IMR-90 (cell line): ENCODE measurements around the gene EIF5A. TPM values are rescaled to one million over a fixed set of nuclear protein-coding genes. Genes with fewer than 3 reads are reported as not detected.

ENCODE experiments used
- ATAC-seq: fragments of 200-7000 bp; cut with Tn5 transposase; 2 replicates; pipeline ENCODE4 v1.9.1; 2020; ENCODE audit warnings: low read depth, mild to moderate bottlenecking, moderate library complexity
- BruUV-seq: library from RNA; stranded (reverse); fragments of 400-500 nt; replicated peaks from 2 replicates; lab custom pipeline; 2021; lab: Mats Ljungman, UMichigan
- CTCF ChIA-PET: fragments of 300-600 bp; formaldehyde crosslinking; extraction: SDS; loops from one replicate; lab custom pipeline; 2021; ENCODE audit warnings: antibody characterized with exemption; lab: Yijun Ruan, JAX
- POLR2A ChIA-PET: fragments of 300-600 bp; sonication (Branson Sonifier 250); formaldehyde crosslinking; loops from one replicate; lab custom pipeline; 2022; ENCODE audit warnings: antibody characterized with exemption; ENCODE audit not compliant: unreplicated experiment; lab: Charles Lee
- DNase-seq: peaks from one replicate; pipeline ENCODE4 v3.0.0; 2013
- H2AFZ ChIP-seq: replicated peaks from 2 replicates; pipeline ENCODE3; 2013; ENCODE audit warnings: low read length, mild to moderate bottlenecking; ENCODE audit not compliant: poor library complexity
- H2AK5ac ChIP-seq: 2 replicates; pipeline ENCODE4 v1.6.1; 2013; ENCODE audit warnings: low read depth, low read length, inconsistent platforms
- H2AK9ac ChIP-seq: replicated peaks from 2 replicates; pipeline ENCODE3; 2013; ENCODE audit warnings: mild to moderate bottlenecking, low read depth, low read length, moderate library complexity; ENCODE audit not compliant: poor library complexity
- H2BK120ac ChIP-seq: 2 replicates; pipeline ENCODE4 v1.6.1; 2013; ENCODE audit warnings: low read depth, low read length, inconsistent platforms
- H2BK15ac ChIP-seq: 3 replicates; pipeline ENCODE4 v1.6.1; 2013; ENCODE audit warnings: low read depth, low read length, inconsistent platforms
- H2BK20ac ChIP-seq: 2 replicates; pipeline ENCODE4 v1.6.1; 2013; ENCODE audit warnings: low read depth, mild to moderate bottlenecking, inconsistent platforms, low read length, moderate library complexity
- H2BK5ac ChIP-seq: 2 replicates; pipeline ENCODE4 v1.6.1; 2013; ENCODE audit warnings: mild to moderate bottlenecking, low read depth, low read length, inconsistent platforms; ENCODE audit not compliant: poor library complexity, severe bottlenecking
- H3K14ac ChIP-seq: replicated peaks from 2 replicates; pipeline ENCODE4 v1.6.1; 2013; ENCODE audit warnings: low read depth, low read length, inconsistent platforms
- H3K18ac ChIP-seq: 2 replicates; pipeline ENCODE4 v1.6.1; 2013; ENCODE audit warnings: low read depth, low read length, control low read depth
- H3K23ac ChIP-seq: 2 replicates; pipeline ENCODE4 v1.6.1; 2013; ENCODE audit warnings: low read depth, low read length, inconsistent platforms
- H3K27ac ChIP-seq: 2 replicates; pipeline ENCODE4 v1.5.1; 2013; ENCODE audit warnings: mild to moderate bottlenecking, control low read depth, low read length; ENCODE audit not compliant: insufficient read depth
- H3K27me3 ChIP-seq: 2 replicates; pipeline ENCODE4 v1.6.1; 2013; ENCODE audit warnings: low read length; ENCODE audit not compliant: control insufficient read depth, insufficient read depth
- H3K36me3 ChIP-seq: 2 replicates; pipeline ENCODE4 v1.6.1; 2013; ENCODE audit warnings: low read length, mixed read lengths; ENCODE audit not compliant: control insufficient read depth, insufficient read depth
- H3K4ac ChIP-seq: 2 replicates; pipeline ENCODE4 v1.6.1; 2013; ENCODE audit warnings: low read depth, low read length, inconsistent platforms
- H3K4me1 ChIP-seq: 2 replicates; pipeline ENCODE4 v1.6.1; 2013; ENCODE audit warnings: low read length, mixed read lengths; ENCODE audit not compliant: control insufficient read depth, insufficient read depth
- H3K4me2 ChIP-seq: 2 replicates; pipeline ENCODE4 v1.6.1; 2013; ENCODE audit warnings: low read depth, mild to moderate bottlenecking, control low read depth, low read length, moderate library complexity
- H3K4me3 ChIP-seq: 2 replicates; pipeline ENCODE4 v1.5.1; 2013; ENCODE audit warnings: low read depth, mild to moderate bottlenecking, control low read depth, low read length, moderate library complexity; ENCODE audit not compliant: insufficient read depth
- H3K56ac ChIP-seq: 2 replicates; pipeline ENCODE4 v1.6.1; 2013; ENCODE audit warnings: low read length, inconsistent platforms; ENCODE audit not compliant: insufficient read depth; ENCODE audit errors: extremely low read depth
- H3K79me1 ChIP-seq, 2 experiments: 2 replicates each; pipeline ENCODE4 v1.6.1; 2013; ENCODE audit warnings: low read length in 2 of 2, inconsistent platforms in 1 of 2, low read depth in 1 of 2
- H3K9ac ChIP-seq: 2 replicates; pipeline ENCODE4 v1.6.1; 2013; ENCODE audit warnings: low read depth, low read length, control low read depth
- H3K9me1 ChIP-seq: 2 replicates; pipeline ENCODE4 v1.6.1; 2013; ENCODE audit warnings: low read length, inconsistent platforms; ENCODE audit not compliant: insufficient read depth
- H3K9me3 ChIP-seq: 2 replicates; pipeline ENCODE4 v1.6.1; 2013; ENCODE audit warnings: low read length; ENCODE audit not compliant: control insufficient read depth, insufficient read depth
- H4K20me1 ChIP-seq: 2 replicates; pipeline ENCODE4 v1.6.1; 2013; ENCODE audit warnings: low read length, inconsistent platforms; ENCODE audit not compliant: insufficient read depth
- H4K5ac ChIP-seq: 2 replicates; pipeline ENCODE4 v1.6.1; 2013; ENCODE audit warnings: mild to moderate bottlenecking, low read depth, low read length, control low read depth
- H4K8ac ChIP-seq, 2 experiments: 2 replicates each; pipeline ENCODE4 v1.6.1; 2013; ENCODE audit warnings: low read depth in 2 of 2, low read length in 2 of 2, control low read depth in 1 of 2, inconsistent platforms in 1 of 2
- H4K91ac ChIP-seq: 2 replicates; pipeline ENCODE4 v1.6.1; 2013; ENCODE audit warnings: low read depth, low read length, inconsistent platforms; ENCODE audit not compliant: insufficient read depth
- BHLHE40 ChIP-seq: fragments of 150-350 bp; IDR thresholded peaks from 2 replicates; pipeline ENCODE4 v1.6.1; 2016; ENCODE audit warnings: mild to moderate bottlenecking, low read depth, low read length
- CEBPB ChIP-seq: IDR thresholded peaks from 2 replicates; pipeline ENCODE4 v1.6.1; 2012; ENCODE audit warnings: low read depth, low read length, improper control_type of control experiment
- CHD1 ChIP-seq: IDR thresholded peaks from 2 replicates; pipeline ENCODE4 v1.6.1; 2012; ENCODE audit warnings: low read depth, low read length, improper control_type of control experiment
- ELK1 ChIP-seq: fragments of 150-350 bp; IDR thresholded peaks from 2 replicates; pipeline ENCODE4 v1.6.1; 2016; ENCODE audit warnings: low read depth, mild to moderate bottlenecking, low read length, moderate library complexity, borderline replicate concordance
- FOS ChIP-seq: fragments of 150-350 bp; IDR thresholded peaks from 2 replicates; pipeline ENCODE4 v1.6.1; 2016; ENCODE audit warnings: low read depth, low read length
- MAFK ChIP-seq: IDR thresholded peaks from 2 replicates; pipeline ENCODE4 v1.6.1; 2012; ENCODE audit warnings: low read depth, low read length, improper control_type of control experiment
- MAZ ChIP-seq: IDR thresholded peaks from 2 replicates; pipeline ENCODE4 v1.6.1; 2012; ENCODE audit warnings: low read depth, mild to moderate bottlenecking, low read length, improper control_type of control experiment, moderate library complexity, borderline replicate concordance
- NFE2L2 ChIP-seq: fragments of 150-350 bp; IDR thresholded peaks from 2 replicates; pipeline ENCODE4 v1.6.1; 2016; ENCODE audit warnings: low read depth, mild to moderate bottlenecking, low read length
- POLR2A ChIP-seq: IDR thresholded peaks from 2 replicates; pipeline ENCODE4 v1.6.1; 2012; ENCODE audit warnings: mild to moderate bottlenecking, low read depth, low read length
- RAD21 ChIP-seq: IDR thresholded peaks from 2 replicates; pipeline ENCODE4 v1.6.1; 2012; ENCODE audit warnings: low read length, improper control_type of control experiment
- RCOR1 ChIP-seq: IDR thresholded peaks from 2 replicates; pipeline ENCODE4 v1.6.1; 2012; ENCODE audit warnings: mild to moderate bottlenecking, low read length, improper control_type of control experiment; ENCODE audit not compliant: insufficient replicate concordance
- RFX5 ChIP-seq: IDR thresholded peaks from 2 replicates; pipeline ENCODE4 v1.8.0; 2012; ENCODE audit warnings: low read depth, mild to moderate bottlenecking, low read length, moderate library complexity
- SMC3 ChIP-seq: fragments of 150-350 bp; IDR thresholded peaks from 2 replicates; pipeline ENCODE4 v1.6.1; 2016; ENCODE audit warnings: low read depth, mild to moderate bottlenecking, antibody characterized with exemption, low read length, moderate library complexity
- WGBS, 2 experiments: methylation state at CpG; one replicate each; pipeline versions ENCODE4 v1.1.5 to v1.1.7; 2013; ENCODE audit warnings: missing lambda C conversion rate in 2 of 2; ENCODE audit not compliant: insufficient read length in 1 of 2; ENCODE audit errors: extremely low coverage in 2 of 2; 5-methylcytosine and 5-hydroxymethylcytosine counted together
- dilution Hi-C: fragments of 300-500 bp; cut with HindIII; formaldehyde crosslinking; loops from one replicate; pipeline ENCODE4 v1.14.3; 2018; ENCODE audit warnings: low sequenced_read_pairs; ENCODE audit not compliant: unreplicated experiment
- in situ Hi-C: fragments of 300-500 bp; cut with MboI; formaldehyde crosslinking; loops from 3 replicates; pipeline ENCODE4 v1.14.3; 2019; ENCODE audit warnings: low sequenced_read_pairs, inconsistent platforms, mixed read lengths
- intact Hi-C: fragments of 100-400 bp; cut with micrococcal nuclease; formaldehyde crosslinking; loops from 2 replicates; pipeline ENCODE4 v1.10.0; 2022
- polyA plus RNA-seq, 3 experiments: library from polyadenylated mRNA; depleted of rRNA; stranded (reverse); fragments of >200 nt; gene quantifications; 2 replicates each; pipeline ENCODE4 v1.2.3, GENCODE V29; 2012; ENCODE audit warnings: low replicate concordance in 1 of 3
- total RNA-seq: library from RNA; depleted of rRNA; stranded (reverse); fragments of >200 nt; gene quantifications from 2 replicates; pipeline ENCODE4 v1.2.3, GENCODE V29; 2012

Gene EIF5A
- total and polyA plus RNA-seq, 2 of the 4 experiments (the other 2 are of a cell fraction), result 782 to 883 TPM

GRCh38 chr17:7283471-7284216 is 23.8 kb upstream of the EIF5A start (continued):
- TF ChIP-seq ELK1, result no peak

GRCh38 chr17:7284911-7285310 is 22.5 kb upstream of the EIF5A start:
- Histone ChIP-seq H3K4me2 (no peak overlapping the region), H4K8ac (no peak overlapping the region), H4K5ac (no peak overlapping the region), H2BK5ac (no peak overlapping the region), H2BK20ac (no peak overlapping the region), H4K91ac (no peak overlapping the region), H4K20me1 (no peaks in the 10 kb centered on the region), H2AK5ac (no peak overlapping the region), H3K27me3 (peaks cover 53% of the 10 kb centered on the region), H3K56ac (no peak overlapping the region), H3K4ac (no peak overlapping the region), H3K18ac (no peak overlapping the region), H3K14ac (no peak overlapping the region), H3K27ac (no peak overlapping the region), H3K9ac (no peak overlapping the region), H3K4me1 (peaks cover 2% of the 10 kb centered on the region; the same call in 1 of the 2 replicates), H2AK9ac (no peak overlapping the region), H3K23ac (no peak overlapping the region), H2BK120ac (no peak overlapping the region), H3K9me3 (no peaks in the 10 kb centered on the region), H2AFZ (no peak overlapping the region), H3K4me3 (no peak overlapping the region), H2BK15ac (no peak overlapping the region), H3K9me1 (no peaks in the 10 kb centered on the region), H3K79me1 (no peaks in the 10 kb centered on the region), H3K36me3 (no peaks in the 10 kb centered on the region)
- dilution Hi-C loops (no loop called here), intact Hi-C loops (no loop called here), in situ Hi-C loops (no loop called here)
- WGBS, 2 experiments, result 87% methylated on average over 10 of the region's 16 CpGs; no CpG with 5 or more reads in 1 of the 2 experiments
- ChIA-PET POLR2A (no interaction called here), CTCF (no interaction called here)
- no TSS peak for BruUV-seq
- TF ChIP-seq BHLHE40 (no peak), SMC3 (no peak), RFX5 (no peak), MAZ (no peak), ELK1 (no peak), FOS (no peak), RCOR1 (no peak), POLR2A (no peak), CHD1 (no peak), NFE2L2 (no peak), CEBPB (no peak), MAFK (no peak), RAD21 (no peak)
- ATAC-seq, result no peak
- DNase-seq, result no peak
